Panc1 (cell line): ENCODE measurements around the gene NPAS3. TPM values are rescaled to one million over a fixed set of nuclear protein-coding genes. Genes with fewer than 3 reads are reported as not detected.

ENCODE experiments used
- ATAC-seq: fragments of 200-7000 bp; cut with Tn5 transposase; 2 replicates; pipeline ENCODE4 v1.9.1; 2020; ENCODE audit warnings: mild to moderate bottlenecking, moderate library complexity
- BruUV-seq: library from RNA; stranded (reverse); fragments of 400-500 nt; replicated peaks from 2 replicates; lab custom pipeline; 2021; lab: Mats Ljungman, UMichigan
- CTCF ChIA-PET: fragments of 300-600 bp; sonication (Branson Sonifier 250); formaldehyde crosslinking; loops from one replicate; lab custom pipeline; 2022; ENCODE audit warnings: antibody characterized with exemption; lab: Charles Lee
- POLR2A ChIA-PET: fragments of 300-600 bp; sonication (Branson Sonifier 250); formaldehyde crosslinking; loops from one replicate; lab custom pipeline; 2022; ENCODE audit warnings: antibody characterized with exemption; lab: Charles Lee
- DNase-seq: peaks from one replicate; pipeline ENCODE4 v3.0.0-alpha.2; 2010; ENCODE audit warnings: low read depth, low spot score
- H3K27ac ChIP-seq: 2 replicates; pipeline ENCODE4 v1.5.1; 2011; ENCODE audit warnings: mild to moderate bottlenecking, low read length, inconsistent platforms
- H3K27me3 ChIP-seq: fragments of 200-500 bp; sonication (Bioruptor generic); 2 replicates; pipeline ENCODE4 v1.6.0; 2014; ENCODE audit warnings: low read length, inconsistent platforms; ENCODE audit not compliant: control insufficient read depth, insufficient read depth
- H3K36me3 ChIP-seq: fragments of 200-500 bp; sonication (Bioruptor generic); 2 replicates; pipeline ENCODE4 v1.5.1; 2014; ENCODE audit warnings: inconsistent platforms, mild to moderate bottlenecking, low read length, moderate library complexity; ENCODE audit not compliant: control insufficient read depth, insufficient read depth
- H3K4me1 ChIP-seq: 2 replicates; pipeline ENCODE4 v1.5.1; 2011; ENCODE audit warnings: inconsistent platforms, mild to moderate bottlenecking, low read length, moderate library complexity; ENCODE audit not compliant: control insufficient read depth, insufficient read depth
- H3K4me3 ChIP-seq, 2 experiments: 2 replicates each; pipeline ENCODE4 v1.5.1; 2011 to 2012; ENCODE audit warnings: low read depth in 2 of 2, low read length in 2 of 2, mild to moderate bottlenecking in 2 of 2, inconsistent platforms in 1 of 2, moderate library complexity in 1 of 2
- H3K9me3 ChIP-seq: fragments of 200-500 bp; sonication (Bioruptor generic); 2 replicates; pipeline ENCODE4 v1.5.1; 2014; ENCODE audit warnings: low read depth, mild to moderate bottlenecking, inconsistent platforms, low read length, moderate library complexity; ENCODE audit not compliant: control insufficient read depth, insufficient read depth
- POLR2AphosphoS5 ChIP-seq: IDR thresholded peaks from 2 replicates; pipeline ENCODE4 v1.6.1; 2012; ENCODE audit warnings: mild to moderate bottlenecking, low read depth, low read length, moderate library complexity
- REST ChIP-seq, 2 experiments: IDR thresholded peaks; 2 replicates each; pipeline ENCODE4 v1.6.1; 2011 to 2012; ENCODE audit warnings: low read depth in 2 of 2, control low read depth in 1 of 2, low read length in 1 of 2, mild to moderate bottlenecking in 1 of 2, moderate library complexity in 1 of 2; ENCODE audit not compliant: insufficient read depth in 1 of 2
- SIN3A ChIP-seq: IDR thresholded peaks from 2 replicates; pipeline ENCODE4 v1.6.1; 2012; ENCODE audit warnings: low read depth, mild to moderate bottlenecking, low read length, moderate library complexity, borderline replicate concordance; ENCODE audit not compliant: insufficient read depth
- TCF7L2 ChIP-seq: IDR thresholded peaks from 2 replicates; pipeline ENCODE4 v1.6.1; 2011; ENCODE audit warnings: mild to moderate bottlenecking, low read depth, low read length, inconsistent platforms
- in situ Hi-C: cut with HindIII; loops from 2 replicates; pipeline ENCODE4 v1.10.0; 2016; ENCODE audit warnings: low sequenced_read_pairs, low pct_unique_long_range_greater_than_20kb
- intact Hi-C: fragments of 100-400 bp; cut with micrococcal nuclease; formaldehyde crosslinking; loops from one replicate; pipeline ENCODE4 v1.10.0; 2022; ENCODE audit not compliant: unreplicated experiment
- total RNA-seq: library from RNA; stranded (reverse); gene quantifications from one replicate; pipeline ENCODE4 v1.2.1, GENCODE V29; 2021; ENCODE audit not compliant: unreplicated experiment
- TF ChIP-seq, protein P1 (sequence below): fragments of 450-650 bp; IDR thresholded peaks from 2 replicates; pipeline ENCODE4 v1.5.1; 2017; ENCODE audit warnings: mild to moderate bottlenecking

Gene NPAS3
- total RNA-seq, 1 experiment from 2014 or later = 0.23 TPM

- Histone ChIP-seq H3K27me3 (no peaks in the 10 kb centered on the region), H3K4me3 (no peak overlapping the region), H3K27ac (no peak overlapping the region), H3K36me3 (no peaks in the 10 kb centered on the region), H3K9me3 (no peaks in the 10 kb centered on the region), H3K4me1 (no peaks in the 10 kb centered on the region)
- CTCF ChIA-PET = no interaction called here
- no TSS peak for BruUV-seq
- ATAC-seq = no peak
- intact Hi-C loops = no loop called here
- DNase-seq = no peak
- no peak for TF ChIP-seq POLR2AphosphoS5
- no peak for TF ChIP-seq TCF7L2
- POLR2A ChIA-PET = no interaction called here
- in situ Hi-C loops = no loop called here
These were observed 835.5 kb downstream of the NPAS3 start for GRCh38 chr14:33774161-33774560.

DNA sequence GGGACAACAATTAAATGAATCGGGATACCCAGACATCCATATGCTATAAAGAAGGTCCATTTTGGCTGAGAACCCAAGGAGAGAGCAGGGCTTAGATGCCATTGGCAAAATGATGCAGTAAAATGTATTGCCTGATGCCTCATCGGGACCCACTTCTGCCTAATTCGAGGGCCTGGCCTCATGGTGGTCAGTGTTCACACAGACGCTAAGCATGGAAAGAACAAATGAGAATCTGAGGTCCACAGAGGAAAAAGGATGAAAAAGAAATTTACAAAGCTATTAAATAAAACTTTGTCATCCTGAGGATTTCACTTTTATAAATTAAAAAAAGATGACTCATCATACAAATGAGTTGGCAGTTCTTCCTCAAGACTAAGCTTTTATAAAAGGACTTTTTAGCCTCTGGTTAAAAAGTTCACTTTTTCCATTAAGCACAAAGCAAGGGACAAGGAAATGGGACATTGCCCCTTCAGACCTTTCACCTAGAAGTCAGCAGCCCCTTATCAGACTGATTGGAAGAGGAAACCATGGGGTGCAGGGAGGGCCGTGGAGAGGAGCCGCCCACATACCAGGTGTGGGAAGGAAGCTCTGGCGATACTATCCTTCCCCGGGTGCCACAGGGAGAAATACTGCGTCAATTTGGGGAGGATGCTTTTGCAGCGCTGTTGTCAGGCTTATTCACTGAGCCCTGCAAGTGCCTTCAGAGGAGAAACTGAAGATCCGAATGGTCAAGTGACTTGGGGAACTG is 836.2 kb downstream of the NPAS3 start:
- intact Hi-C loops = no loop called here
- in situ Hi-C loops = no loop called here

More for the DNA sequence above, 836.2 kb downstream of the NPAS3 start:
- CTCF ChIA-PET = no interaction called here
- BruUV-seq = no TSS peak
- H3K27me3 ChIP-seq = no peaks in the 10 kb centered on the region
- TF ChIP-seq POLR2AphosphoS5 (no peak), TCF7L2 (no peak), REST (IDR thresholded peaks at IDR 0.05; ENCODE audit: insufficient read depth in 1 of 2, low read depth in 2 of 2, low read length in 1 of 2) (no peak), SIN3A (no peak)
- TF ChIP-seq, protein P1, sequence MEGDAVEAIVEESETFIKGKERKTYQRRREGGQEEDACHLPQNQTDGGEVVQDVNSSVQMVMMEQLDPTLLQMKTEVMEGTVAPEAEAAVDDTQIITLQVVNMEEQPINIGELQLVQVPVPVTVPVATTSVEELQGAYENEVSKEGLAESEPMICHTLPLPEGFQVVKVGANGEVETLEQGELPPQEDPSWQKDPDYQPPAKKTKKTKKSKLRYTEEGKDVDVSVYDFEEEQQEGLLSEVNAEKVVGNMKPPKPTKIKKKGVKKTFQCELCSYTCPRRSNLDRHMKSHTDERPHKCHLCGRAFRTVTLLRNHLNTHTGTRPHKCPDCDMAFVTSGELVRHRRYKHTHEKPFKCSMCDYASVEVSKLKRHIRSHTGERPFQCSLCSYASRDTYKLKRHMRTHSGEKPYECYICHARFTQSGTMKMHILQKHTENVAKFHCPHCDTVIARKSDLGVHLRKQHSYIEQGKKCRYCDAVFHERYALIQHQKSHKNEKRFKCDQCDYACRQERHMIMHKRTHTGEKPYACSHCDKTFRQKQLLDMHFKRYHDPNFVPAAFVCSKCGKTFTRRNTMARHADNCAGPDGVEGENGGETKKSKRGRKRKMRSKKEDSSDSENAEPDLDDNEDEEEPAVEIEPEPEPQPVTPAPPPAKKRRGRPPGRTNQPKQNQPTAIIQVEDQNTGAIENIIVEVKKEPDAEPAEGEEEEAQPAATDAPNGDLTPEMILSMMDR = no peak
- H3K27ac ChIP-seq = no peak overlapping the region
- H3K9me3 ChIP-seq = no peaks in the 10 kb centered on the region
- DNase-seq (no peak), ATAC-seq (no peak)
- POLR2A ChIA-PET = no interaction called here
- H3K4me3 ChIP-seq = no peak overlapping the region
- H3K36me3 ChIP-seq = no peaks in the 10 kb centered on the region
- no peaks in the 10 kb centered on the region for H3K4me1 ChIP-seq
